Right ventricle myocardium inferior (tissue), 1 donor: Measurements from ENCODE around the gene PTHLH. TPM values are rescaled to one million over a fixed set of nuclear protein-coding genes. Genes with fewer than 3 reads are reported as not detected.
A peak's percentile ranks its signal among the peaks of the same experiment; 100 is the strongest.

Source experiments
- ATAC-seq: fragments of 200-7000 bp; cut with Tn5 transposase; one replicate; pipeline ENCODE4 v1.9.1; 2020; ENCODE audit warnings: mild to moderate bottlenecking, moderate library complexity
- DNase-seq: peaks from one replicate; pipeline ENCODE4 v3.0.0; 2021; ENCODE audit errors: missing footprints
- intact Hi-C: fragments of 100-400 bp; cut with DNase I; formaldehyde crosslinking; loops from one replicate; pipeline ENCODE4 v1.11.0; 2022
- total RNA-seq: library from RNA; stranded (reverse); fragmentation: NEBNext Ultra II Directional; extraction: Animal tissue kit (Norgen Biotek cat#: 25700); gene quantifications from one replicate; pipeline ENCODE4 v1.2.1, GENCODE V29; 2021
- donor health status: DM: no; HTN: yes; CAD: no; lungs with severe emphysema.

The PTHLH gene
- total RNA-seq, 1 donor from 2014 or later, result not detected

DNA sequence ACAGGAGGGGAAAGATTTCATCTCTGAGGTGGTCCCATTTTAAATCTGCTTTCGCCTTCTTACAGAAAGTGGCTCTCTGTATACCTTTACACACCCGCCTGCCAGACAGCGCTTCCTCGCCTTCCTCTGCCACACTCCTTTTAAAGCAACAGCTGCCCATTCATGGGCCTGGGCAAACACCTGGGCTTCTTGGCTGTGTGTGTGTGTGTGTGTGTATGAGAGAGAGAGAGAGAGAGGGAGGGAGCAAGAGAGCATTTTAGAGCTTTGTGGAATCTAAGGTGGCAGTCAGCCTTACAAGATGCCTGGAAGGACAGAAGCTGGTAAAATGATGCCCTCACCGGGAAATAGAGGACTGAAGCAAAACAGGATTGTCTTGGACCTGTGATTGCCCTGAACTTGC is 20.0 kb downstream of the PTHLH start:
- intact Hi-C loops, result no loop called here
- ATAC-seq (no peak), DNase-seq (no peak)

DNA sequence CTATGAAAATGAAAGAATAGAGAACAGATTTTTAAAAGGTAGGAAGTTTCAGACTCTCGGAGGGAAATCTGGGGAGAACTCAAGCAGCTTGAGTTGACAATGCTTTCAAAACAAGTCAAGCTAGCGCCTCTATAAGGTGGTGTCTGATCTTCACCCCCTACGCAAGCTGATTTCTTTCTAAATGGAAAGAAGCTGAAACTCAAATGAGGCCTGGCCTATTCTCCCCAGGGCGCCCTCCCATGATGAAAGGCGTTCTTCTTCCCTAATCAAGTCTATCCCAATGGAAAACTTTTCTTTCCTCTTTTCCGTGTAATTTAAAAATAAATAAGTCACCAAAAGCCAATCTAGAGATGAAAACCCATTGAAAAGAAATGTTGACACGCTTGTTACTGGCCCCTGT is 20.6 kb downstream of the PTHLH start:
- ATAC-seq (no peak), DNase-seq (no peak)
- intact Hi-C loops, result no loop called here

DNA sequence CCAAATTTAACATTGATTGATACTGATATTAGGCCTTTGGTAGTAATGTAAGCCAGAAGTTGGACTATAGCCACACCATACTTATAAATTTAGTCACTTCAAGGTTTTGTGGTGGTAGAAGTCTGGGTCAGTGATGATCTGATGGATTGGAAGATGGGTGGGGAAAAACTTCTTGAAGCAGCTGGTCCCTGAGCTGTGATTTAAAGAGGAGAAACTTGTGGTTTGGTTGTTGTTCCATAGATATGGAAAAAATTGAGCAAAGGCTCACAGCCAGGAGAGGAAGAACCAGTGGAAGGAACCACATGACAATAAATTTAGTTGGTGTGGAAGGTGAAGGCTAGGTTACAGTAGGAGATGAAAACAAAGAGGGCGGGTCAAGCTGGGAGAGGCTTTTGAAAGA is 26.1 kb downstream of the PTHLH start:
- DNase-seq (no peak), ATAC-seq (no peak)
- intact Hi-C loops, result loop anchor here (10.0 kb wide), 1 partner anchor 122 kb away; no protein-coding TSS in a partner anchor

DNA sequence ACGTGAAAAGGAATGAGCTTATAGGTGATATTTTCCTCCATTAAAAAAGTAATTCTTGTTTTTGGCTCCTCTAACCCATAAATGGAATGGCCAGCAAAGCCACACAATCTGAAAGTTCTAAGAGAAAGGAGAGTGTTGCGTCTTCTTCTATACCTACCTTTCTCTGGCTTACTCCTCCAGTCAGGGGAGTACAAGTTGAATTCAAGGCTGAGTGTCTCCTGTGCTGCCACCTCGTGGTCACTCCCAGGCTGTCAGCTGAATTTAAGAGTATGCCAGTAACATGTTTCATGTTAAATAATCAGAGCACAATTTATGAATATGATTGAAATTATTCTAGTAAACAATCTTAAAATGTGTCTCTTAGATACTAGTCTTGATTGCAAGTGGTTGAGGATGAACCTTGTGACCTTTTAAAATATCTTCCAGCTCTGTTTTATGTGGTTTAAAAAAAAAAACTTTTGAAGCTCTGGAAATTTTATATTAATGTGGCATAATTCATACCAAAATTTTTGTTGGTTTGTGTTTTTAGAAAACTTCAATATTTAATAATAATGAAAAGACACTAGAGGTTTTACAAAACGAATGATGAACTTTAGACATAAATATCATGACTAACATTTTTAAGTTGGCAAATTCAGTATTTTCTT is 31.7 kb downstream of the PTHLH start:
- DNase-seq (peak; percentile 79), ATAC-seq (no peak)
- intact Hi-C loops, result loop anchor here (2.0 to 10.0 kb wide), 2 partner anchors 116 to 208 kb away; no protein-coding TSS in a partner anchor

DNA sequence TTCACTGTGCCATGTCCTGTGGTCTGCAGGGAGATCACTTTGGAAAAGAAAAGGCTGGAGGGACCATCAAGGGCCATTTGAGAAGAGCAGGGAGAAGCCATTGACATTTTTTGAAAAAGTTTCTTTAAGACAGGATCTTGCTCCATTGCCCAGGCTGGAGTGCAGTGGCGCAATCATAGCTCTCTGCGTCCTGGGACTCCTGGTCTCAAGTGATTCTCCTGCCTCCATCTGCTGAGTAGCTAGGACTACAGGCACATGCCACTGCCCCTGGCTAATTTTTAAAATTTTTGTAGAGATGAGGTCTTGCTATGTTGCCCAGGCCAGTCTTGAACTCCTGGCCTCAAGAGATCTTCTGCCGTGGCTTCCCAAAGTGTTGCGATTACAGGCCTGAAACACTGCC is 32.3 kb downstream of the PTHLH start:
- intact Hi-C loops, result loop anchor here (2.0 to 10.0 kb wide), 2 partner anchors 115 to 207 kb away; no protein-coding TSS in a partner anchor

DNA sequence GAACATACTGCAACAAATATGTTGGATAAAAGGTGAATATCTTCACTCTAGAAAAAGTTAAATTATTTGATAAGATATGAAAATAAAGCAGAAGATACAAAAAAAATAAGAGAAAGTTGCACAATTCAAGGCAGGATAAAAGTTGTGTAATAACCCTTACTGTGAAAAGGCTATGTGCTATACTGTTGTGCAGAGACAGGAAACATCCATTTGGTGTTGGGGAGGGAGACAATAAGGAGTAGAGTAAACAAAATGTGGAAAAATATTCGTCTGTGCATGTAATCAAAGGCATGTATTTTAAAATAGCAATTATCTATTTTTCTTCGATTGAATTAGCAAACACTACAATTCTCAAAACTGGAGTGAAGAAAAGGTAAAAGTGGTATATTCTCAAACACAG is 34.8 kb downstream of the PTHLH start:
- DNase-seq, result no peak
- no peak for ATAC-seq
- intact Hi-C loops, result no loop called here

More for the DNA sequence above, 32.3 kb downstream of the PTHLH start:
- no peak for DNase-seq
- ATAC-seq, result no peak

DNA sequence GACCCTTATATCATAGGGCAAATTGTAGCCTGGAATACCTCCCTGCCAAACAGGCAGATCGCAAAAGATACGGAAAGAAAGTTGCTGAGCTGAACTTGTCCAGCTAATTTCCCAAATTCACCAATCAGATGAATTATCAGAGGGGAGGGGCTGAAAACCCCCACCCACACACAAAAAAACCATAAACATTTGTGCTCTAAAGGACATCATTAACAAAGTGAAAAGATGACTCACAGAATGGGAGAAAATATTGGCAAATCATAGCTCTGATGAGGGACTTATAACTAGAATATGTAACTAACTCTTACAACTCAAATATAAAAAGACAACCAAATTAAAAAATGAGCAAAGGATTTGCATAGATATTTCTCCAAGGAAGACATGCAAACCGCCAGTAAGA is 36.3 kb downstream of the PTHLH start:
- DNase-seq (no peak), ATAC-seq (no peak)
- intact Hi-C loops, result no loop called here

DNA sequence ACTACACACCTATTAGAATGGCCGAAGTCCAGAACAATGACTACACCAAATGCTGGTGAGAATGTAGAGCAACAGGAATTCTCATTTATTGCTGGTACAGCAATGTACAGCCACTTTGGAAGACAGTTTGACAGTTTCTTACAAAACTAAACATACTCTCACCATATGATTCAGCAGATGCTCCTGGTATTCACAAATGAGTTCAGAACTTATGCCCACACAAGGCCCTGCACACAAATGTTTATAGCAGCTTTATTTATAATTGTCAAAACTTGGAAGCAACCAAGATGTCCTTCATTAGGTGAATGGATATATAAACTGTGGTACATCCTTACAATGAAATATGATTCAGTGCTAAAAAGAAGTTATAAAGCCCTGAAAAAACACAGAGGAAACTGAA is 38.3 kb downstream of the PTHLH start:
- ATAC-seq (no peak), DNase-seq (no peak)
- intact Hi-C loops, result no loop called here

DNA sequence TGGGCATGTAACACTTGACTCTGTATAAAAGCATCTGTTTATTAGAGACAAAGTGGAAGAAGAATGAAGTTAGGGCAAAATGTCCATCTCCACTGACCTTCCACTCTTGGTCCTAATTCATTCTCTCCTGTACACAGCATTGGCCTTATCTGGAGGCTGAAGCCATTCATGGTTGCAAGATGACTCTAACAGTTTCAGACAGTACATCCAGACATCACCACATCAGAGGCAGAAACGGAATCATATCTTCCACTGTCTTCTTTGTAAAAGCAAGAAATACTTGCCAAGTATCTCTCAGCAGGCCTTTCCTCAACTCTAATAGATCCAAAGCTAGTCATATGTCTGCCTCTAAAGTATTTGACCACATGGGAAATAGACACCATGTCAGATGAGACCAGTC is 41.1 kb downstream of the PTHLH start:
- no peak for DNase-seq
- intact Hi-C loops, result no loop called here

DNA sequence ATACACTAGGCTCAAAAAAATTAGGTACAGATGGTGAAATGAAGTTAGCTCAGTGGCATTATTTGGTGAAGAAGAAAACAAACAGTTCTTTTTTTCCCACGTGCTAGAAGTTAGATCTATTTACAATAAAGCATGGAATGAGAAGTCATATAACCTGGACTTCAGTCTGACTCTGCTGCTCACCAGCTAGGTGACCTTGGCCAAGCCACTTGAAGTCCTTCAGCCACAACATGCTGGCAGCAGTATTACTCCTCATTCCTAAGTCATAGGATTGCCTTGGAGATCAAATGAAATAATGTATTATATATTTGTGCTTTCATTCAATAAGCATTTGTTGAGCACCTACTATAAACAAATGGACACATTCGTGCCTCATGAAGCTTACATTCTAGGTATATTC is 45.2 kb downstream of the PTHLH start:
- intact Hi-C loops, result no loop called here
- ATAC-seq, result no peak
- DNase-seq, result no peak

More for the DNA sequence above, 41.1 kb downstream of the PTHLH start:
- ATAC-seq, result no peak

DNA sequence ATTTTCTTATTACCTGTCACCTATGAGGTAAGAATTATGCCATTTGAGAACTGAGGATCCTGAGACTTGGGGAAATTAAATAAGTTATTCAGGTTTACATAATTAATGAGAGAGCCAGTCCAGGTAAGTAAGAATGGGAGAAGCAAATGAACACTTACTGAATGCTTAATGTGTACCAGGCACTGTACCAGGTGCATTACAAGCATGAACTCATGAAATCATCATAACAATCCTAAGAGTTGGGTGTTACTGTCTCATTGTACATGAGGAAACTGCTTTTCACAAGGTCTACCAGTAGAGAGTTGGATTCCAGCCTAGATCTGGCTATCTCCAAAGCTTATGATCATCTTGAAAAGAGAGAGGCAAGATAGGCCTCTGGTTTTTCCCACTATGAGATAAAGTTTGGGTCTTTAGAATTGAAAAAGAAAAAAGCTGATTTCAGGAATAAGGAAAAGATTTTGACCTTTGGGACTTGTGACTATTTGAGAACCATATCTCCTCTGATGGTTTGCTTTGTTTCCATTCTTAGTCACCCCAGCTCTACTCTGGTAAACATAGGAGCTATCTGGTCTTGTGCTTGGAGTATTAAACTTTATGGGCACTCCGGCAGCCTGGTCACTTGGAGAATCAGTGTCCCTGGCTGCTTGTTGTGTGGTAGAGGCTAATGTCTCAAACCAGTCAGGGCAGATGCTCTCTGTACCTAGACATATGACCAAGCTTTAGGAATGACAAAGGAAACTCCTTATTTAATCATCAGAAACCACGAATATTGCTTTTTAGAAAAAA is 48.0 kb downstream of the PTHLH start:
- ATAC-seq (no peak), DNase-seq (no peak)
- intact Hi-C loops, result no loop called here

DNA sequence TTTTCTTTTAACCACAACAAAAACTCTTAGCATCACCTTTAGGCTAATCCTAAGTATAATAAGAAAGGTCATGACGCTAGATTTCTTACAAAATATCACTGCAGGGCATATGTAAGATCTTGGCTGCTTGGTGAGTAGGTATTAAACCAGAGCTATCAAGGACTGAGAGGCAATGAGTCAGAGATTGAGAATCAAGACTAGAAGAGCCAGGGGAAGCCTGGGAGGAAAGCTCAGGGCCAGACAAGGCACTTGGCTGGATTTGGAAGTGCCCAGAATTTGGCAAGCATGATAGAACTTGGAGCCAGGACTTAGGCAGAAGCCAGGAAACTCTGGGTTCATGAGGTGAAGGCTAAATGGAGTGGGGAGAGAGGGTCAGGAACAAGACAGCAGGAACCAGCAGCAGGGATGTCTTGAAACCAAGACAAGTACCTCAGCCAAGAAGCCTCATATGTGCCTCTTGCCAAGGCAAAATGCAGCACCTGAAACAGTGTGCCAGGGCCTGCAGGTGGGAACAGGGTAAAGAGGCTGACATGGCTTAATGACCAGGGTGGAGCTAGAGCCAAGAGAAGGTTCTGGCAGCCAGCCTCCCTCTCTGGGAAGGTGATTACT is 49.9 kb downstream of the PTHLH start:
- DNase-seq (no peak), ATAC-seq (peak; percentile 72)
- intact Hi-C loops, result no loop called here

DNA sequence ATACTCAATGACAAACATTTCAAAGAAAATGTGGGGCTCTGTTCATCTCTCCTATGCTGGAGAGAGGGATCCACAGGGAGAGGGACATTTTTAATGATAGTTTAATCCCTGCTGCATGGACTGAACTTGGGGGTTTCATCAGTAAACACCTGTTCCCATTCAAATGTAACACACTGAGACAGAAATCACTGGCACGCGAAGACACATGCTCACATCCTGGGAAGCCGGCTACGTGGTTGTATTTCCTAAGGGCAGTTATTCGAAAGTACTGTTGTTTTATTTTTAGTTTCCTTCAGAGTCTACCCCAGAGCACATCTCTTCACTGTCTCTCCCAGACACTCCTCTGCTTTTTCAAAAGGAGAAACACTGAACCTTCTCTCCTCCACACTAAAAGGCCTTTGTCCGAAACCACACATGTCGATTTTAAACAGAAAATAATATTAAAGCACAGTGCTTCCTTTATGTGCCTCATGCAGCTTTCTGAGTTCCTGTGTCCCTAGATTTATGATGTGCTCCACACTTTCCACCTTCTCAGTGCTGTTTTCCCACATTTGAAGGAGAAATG is 52.8 kb downstream of the PTHLH start:
- ATAC-seq, result no peak
- no peak for DNase-seq
- intact Hi-C loops, result no loop called here

DNA sequence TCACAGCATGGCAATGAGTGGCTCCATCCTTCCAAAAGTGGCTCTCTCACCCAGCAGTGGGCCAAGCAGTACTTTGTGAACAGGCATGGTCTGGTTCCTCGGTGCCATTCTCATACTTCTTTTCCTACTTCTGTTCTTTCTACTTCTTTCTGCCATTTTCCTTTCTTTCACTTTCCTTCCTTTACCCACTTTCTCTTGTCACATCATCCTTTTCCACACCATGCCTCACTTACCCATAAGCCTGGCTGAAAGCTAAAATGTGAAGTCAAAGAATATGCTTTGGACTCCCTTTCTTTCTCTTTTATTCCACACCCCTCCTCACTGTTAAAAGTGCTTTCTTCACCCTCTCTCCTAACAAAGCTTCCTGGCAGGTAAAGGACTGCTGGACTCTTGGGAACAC is 57.0 kb downstream of the PTHLH start:
- ATAC-seq (no peak), DNase-seq (no peak)
- intact Hi-C loops, result no loop called here

DNA sequence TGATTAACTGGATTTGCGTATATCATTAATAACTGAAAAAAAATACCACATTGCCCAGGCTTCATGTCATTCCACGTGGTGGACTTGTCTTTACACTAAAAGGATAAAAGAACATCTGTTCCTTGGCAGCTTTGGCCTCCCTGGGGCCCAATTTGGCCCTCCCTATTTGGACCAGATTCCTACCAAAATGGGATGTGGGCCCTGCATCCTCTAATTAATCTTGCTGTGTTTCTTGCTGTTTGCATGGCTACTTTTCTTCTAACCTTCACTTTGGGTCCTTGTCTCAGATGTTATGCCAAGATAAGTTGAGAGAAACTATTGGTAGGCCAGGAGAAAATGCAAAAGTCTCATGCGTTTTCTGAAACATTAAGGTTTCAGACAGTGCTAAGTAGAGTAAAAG is 57.5 kb downstream of the PTHLH start:
- DNase-seq, result no peak
- ATAC-seq, result no peak
- intact Hi-C loops, result no loop called here

DNA sequence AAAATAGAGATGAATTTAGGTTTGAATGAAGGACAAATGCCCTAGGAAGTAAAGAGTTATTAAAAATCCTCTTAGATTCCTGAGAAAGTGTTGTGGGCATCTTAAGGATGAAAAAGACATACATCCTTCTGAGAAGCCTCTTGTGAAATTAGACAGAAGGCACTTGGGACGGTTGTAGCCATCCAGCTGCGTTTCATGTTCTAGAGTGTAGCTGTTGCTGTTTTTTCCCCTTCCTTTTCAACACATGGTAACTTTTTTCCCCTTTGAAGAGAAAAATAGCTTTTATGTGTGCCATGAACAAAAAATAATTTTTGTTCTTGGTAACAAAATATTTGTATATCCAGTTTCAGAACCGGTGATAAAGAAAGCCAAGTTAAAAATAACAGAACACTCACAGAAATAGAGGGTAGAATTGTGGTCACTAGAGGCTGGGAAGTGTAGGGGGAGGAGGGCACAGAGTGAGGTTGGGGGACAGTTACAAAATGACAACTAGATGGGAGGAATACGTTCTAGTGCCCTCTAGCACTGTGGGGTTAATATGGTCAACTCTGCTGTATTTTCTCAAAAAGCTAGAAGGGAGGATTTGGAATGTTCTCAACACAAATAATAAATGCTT is 58.4 kb downstream of the PTHLH start:
- no peak for DNase-seq
- intact Hi-C loops, result no loop called here
- no peak for ATAC-seq

DNA sequence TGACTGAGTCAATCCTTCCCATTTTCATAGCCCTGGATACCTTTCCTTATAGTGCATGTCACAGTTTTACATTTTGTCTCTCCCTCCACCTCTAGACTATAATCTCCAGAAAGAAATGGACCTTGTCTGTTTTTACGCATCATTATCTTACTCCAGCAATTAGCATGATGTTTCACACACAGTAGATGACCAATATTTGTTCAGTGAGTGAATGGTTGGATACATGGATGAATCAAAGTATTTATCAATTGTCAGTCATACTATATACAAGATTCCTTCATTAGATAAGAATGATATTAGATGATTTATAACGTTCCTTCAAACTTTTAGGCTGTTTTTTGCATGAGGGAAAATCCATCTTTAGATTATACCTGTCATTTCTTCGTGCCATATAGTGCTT is 61.1 kb downstream of the PTHLH start:
- no peak for ATAC-seq
- intact Hi-C loops, result no loop called here
- no peak for DNase-seq
